HepG2 (cell line): ENCODE results near the gene PRKCB.

Source experiments
- BCLAF1 ChIP-seq: fragments of 450-650 bp; IDR thresholded peaks from 2 replicates; pipeline ENCODE4 v1.6.1; 2017; ENCODE audit warnings: mild to moderate bottlenecking
- CTCF ChIP-seq: sonication (generic); formaldehyde crosslinking; IDR thresholded peaks from 2 replicates; pipeline ENCODE4 v1.5.0; 2020; ENCODE audit warnings: mild to moderate bottlenecking, missing genetic modification reagents, moderate library complexity
- PTBP1 ChIP-seq: fragments of 200-400 bp; formaldehyde crosslinking; IDR thresholded peaks from 2 replicates; pipeline ENCODE4 v1.6.1; 2018; ENCODE audit warnings: low read length, low read depth; ENCODE audit not compliant: poor library complexity, severe bottlenecking
- SSRP1 ChIP-seq: IDR thresholded peaks from 2 replicates; pipeline ENCODE4 v1.6.1; 2016; ENCODE audit warnings: control low read depth
- THAP8 ChIP-seq: sonication (generic); formaldehyde crosslinking; IDR thresholded peaks from 2 replicates; pipeline ENCODE4 v1.5.1; 2020; ENCODE audit warnings: missing genetic modification reagents, mild to moderate bottlenecking, borderline replicate concordance
- ZBTB33 ChIP-seq: sonication (generic); formaldehyde crosslinking; IDR thresholded peaks from 2 replicates; pipeline ENCODE4 v1.4.0; 2020; ENCODE audit warnings: missing genetic modification reagents
- ZNF501 ChIP-seq: sonication (generic); formaldehyde crosslinking; IDR thresholded peaks from 2 replicates; pipeline ENCODE4 v1.5.1; 2020; ENCODE audit warnings: mild to moderate bottlenecking, moderate library complexity, missing genetic modification reagents
- ZNF513 ChIP-seq: sonication (generic); formaldehyde crosslinking; conservative IDR thresholded peaks from 2 replicates; pipeline ENCODE4 v1.5.0; 2020; ENCODE audit warnings: missing genetic modification reagents
- ZNF790 ChIP-seq: sonication (generic); formaldehyde crosslinking; IDR thresholded peaks from 2 replicates; pipeline ENCODE4 v1.8.0; 2022; ENCODE audit warnings: missing genetic modification reagents, mild to moderate bottlenecking, borderline replicate concordance

DNA sequence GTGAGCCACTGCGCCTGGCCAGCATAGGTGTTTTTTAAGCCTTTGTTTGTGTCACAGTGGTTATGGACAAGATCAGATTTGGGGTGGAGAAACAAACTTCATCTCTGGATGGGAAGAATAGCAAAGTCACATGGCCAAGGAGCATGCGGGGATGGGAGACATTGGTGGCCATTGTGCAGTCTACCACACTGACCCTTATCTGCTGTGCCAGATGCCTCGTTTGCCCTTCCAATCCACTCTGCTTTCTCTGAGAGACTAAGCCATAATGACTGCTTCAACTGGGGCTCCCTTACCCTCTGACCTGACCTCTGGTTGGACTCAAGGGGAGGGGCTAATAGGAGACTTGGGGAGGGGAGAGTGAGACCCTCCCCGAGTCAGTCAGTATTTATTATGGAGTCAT, 166.8 kb downstream of the PRKCB start:
- TF ChIP-seq ZNF501 (CRISPR knock-in tag) (no peak), ZNF790 (CRISPR knock-in tag) (no peak), CTCF (CRISPR knock-in tag) (no peak), PTBP1 (no peak), ZBTB33 (CRISPR knock-in tag) (no peak), SSRP1 (CRISPR knock-in tag) (no peak), ZNF513 (CRISPR knock-in tag) (no peak), BCLAF1 (no peak), THAP8 (CRISPR knock-in tag) (no peak)
